ENCODE results near the gene MAGI2. TPM values are rescaled to one million over a fixed set of nuclear protein-coding genes. Genes with fewer than 3 reads are reported as not detected.

Gene MAGI2
- total RNA-seq, 1 donor from 2014 or later, result 64.2 TPM

DNA sequence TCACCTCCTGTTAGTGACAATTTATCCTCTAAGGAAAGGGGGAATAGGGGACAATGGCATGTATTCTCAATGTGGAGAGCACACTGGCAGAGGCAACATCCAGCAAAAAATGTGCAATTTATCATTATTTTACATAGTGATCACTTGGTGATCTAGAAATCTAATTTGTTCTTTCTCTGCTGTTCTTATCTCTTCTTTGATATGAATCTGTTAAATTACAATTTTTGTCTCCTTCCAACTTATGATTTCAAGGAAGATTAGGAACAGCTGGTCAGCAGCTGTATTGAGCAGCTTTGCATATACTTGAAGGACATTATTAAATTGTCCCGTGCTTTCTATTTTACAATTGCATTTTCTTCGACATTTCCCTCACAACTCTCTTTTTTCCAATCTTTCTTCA is 213.1 kb downstream of the MAGI2 start:
- Mint-ChIP-seq H3K4me3 (ENCODE audit: unreplicated experiment) (no peak overlapping the region), H3K36me3 (ENCODE audit: unreplicated experiment) (no peaks in the 10 kb centered on the region), H3K27ac (ENCODE audit: unreplicated experiment) (no peak overlapping the region), H3K4me1 (ENCODE audit: low read depth, unreplicated experiment) (no peaks in the 10 kb centered on the region), H3K9me3 (ENCODE audit: unreplicated experiment) (peaks cover 2% of the 10 kb centered on the region), H3K27me3 (ENCODE audit: unreplicated experiment) (no peaks in the 10 kb centered on the region)
- DNase-seq, result no peak
- TF ChIP-seq, protein P1, sequence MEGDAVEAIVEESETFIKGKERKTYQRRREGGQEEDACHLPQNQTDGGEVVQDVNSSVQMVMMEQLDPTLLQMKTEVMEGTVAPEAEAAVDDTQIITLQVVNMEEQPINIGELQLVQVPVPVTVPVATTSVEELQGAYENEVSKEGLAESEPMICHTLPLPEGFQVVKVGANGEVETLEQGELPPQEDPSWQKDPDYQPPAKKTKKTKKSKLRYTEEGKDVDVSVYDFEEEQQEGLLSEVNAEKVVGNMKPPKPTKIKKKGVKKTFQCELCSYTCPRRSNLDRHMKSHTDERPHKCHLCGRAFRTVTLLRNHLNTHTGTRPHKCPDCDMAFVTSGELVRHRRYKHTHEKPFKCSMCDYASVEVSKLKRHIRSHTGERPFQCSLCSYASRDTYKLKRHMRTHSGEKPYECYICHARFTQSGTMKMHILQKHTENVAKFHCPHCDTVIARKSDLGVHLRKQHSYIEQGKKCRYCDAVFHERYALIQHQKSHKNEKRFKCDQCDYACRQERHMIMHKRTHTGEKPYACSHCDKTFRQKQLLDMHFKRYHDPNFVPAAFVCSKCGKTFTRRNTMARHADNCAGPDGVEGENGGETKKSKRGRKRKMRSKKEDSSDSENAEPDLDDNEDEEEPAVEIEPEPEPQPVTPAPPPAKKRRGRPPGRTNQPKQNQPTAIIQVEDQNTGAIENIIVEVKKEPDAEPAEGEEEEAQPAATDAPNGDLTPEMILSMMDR (IDR thresholded peaks at IDR 0.05; ENCODE audit: partially characterized antibody, unreplicated experiment), result no peak

DNA sequence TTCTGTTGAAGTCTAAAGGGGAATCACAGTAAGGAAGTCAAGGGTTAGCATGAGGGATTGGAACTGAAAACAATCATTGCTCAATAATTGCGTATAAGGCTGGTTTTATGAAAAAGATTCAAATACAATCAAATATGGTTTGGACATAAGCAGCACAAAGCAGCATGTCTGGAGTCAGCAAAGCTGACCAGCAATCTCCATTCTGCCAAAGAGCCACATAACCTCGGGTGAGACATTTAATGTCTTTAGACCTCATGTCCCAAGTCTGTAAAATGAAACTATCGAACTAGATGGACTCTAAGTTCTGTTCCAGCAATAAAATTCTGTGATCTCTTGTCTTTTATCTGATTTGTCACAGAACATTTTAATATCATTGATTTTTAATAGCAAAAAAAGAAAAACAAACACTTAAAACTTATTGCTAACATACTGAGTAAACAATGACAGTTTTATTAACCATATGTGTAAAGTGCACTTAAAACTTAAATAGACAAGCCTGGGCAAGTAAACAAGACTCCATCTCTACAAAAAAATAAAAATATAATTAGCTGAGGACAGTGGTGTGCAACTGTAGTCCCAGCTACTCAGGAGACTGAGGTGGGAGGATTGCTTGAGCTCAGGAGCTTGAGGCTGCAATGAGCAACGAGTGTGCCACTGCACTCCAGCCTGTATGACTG is 217.0 kb downstream of the MAGI2 start:
- TF ChIP-seq, protein P1 (IDR thresholded peaks at IDR 0.05; ENCODE audit: partially characterized antibody, unreplicated experiment), result no peak
- Mint-ChIP-seq H3K27me3 (ENCODE audit: unreplicated experiment) (no peaks in the 10 kb centered on the region), H3K4me1 (ENCODE audit: low read depth, unreplicated experiment) (no peaks in the 10 kb centered on the region), H3K36me3 (ENCODE audit: unreplicated experiment) (no peaks in the 10 kb centered on the region), H3K27ac (ENCODE audit: unreplicated experiment) (no peak overlapping the region), H3K4me3 (ENCODE audit: unreplicated experiment) (no peak overlapping the region), H3K9me3 (ENCODE audit: unreplicated experiment) (no peaks in the 10 kb centered on the region)
- no peak for DNase-seq

DNA sequence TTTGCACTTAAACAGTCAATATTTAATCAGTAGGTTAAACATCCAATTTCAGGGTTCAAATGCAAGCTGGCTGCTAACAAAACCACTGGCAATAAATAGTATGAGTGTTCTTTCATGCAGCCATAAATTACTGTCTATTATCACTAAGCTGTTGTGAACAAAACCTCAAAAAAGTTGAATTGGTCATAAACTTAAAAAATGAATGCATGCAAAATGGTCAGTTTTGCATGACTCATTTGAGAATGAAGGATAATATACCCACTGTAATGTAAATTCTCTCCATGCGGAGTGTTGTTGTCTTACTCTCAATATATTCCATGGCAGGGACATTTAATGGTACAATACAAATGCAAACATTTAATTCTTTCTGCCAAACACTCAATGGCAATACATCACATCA is 226.4 kb downstream of the MAGI2 start:
- Mint-ChIP-seq H3K9me3 (ENCODE audit: unreplicated experiment) (no peaks in the 10 kb centered on the region), H3K4me3 (ENCODE audit: unreplicated experiment) (no peak overlapping the region), H3K27ac (ENCODE audit: unreplicated experiment) (no peak overlapping the region), H3K36me3 (ENCODE audit: unreplicated experiment) (no peaks in the 10 kb centered on the region), H3K4me1 (ENCODE audit: low read depth, unreplicated experiment) (no peaks in the 10 kb centered on the region), H3K27me3 (ENCODE audit: unreplicated experiment) (no peaks in the 10 kb centered on the region)
- no peak for DNase-seq
- TF ChIP-seq, protein P1 (IDR thresholded peaks at IDR 0.05; ENCODE audit: partially characterized antibody, unreplicated experiment), result no peak

DNA sequence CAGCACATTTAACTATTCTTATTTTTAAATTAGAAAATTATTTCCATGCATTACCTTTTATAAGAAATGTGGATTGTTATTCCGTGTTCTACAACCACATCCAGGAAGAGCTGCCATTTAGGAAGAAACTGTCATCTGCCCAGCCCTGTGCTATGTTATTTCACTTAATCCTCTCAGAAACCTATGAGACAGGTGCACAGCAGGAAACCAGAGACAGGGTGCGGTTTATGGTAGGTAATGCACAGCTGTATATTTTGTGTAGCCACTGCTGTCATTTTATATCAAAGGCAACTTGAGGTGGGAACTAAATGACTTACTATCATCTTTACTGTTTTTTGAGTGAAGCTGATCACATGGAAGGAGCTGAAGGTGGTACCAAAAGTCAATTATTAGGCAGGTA is 232.3 kb downstream of the MAGI2 start:
- Mint-ChIP-seq H3K36me3 (ENCODE audit: unreplicated experiment) (no peaks in the 10 kb centered on the region), H3K9me3 (ENCODE audit: unreplicated experiment) (no peaks in the 10 kb centered on the region), H3K4me3 (ENCODE audit: unreplicated experiment) (no peak overlapping the region), H3K27ac (ENCODE audit: unreplicated experiment) (no peak overlapping the region), H3K27me3 (ENCODE audit: unreplicated experiment) (no peaks in the 10 kb centered on the region), H3K4me1 (ENCODE audit: low read depth, unreplicated experiment) (no peaks in the 10 kb centered on the region)
- no peak for DNase-seq
- TF ChIP-seq, protein P1 (IDR thresholded peaks at IDR 0.05; ENCODE audit: partially characterized antibody, unreplicated experiment), result no peak

DNA sequence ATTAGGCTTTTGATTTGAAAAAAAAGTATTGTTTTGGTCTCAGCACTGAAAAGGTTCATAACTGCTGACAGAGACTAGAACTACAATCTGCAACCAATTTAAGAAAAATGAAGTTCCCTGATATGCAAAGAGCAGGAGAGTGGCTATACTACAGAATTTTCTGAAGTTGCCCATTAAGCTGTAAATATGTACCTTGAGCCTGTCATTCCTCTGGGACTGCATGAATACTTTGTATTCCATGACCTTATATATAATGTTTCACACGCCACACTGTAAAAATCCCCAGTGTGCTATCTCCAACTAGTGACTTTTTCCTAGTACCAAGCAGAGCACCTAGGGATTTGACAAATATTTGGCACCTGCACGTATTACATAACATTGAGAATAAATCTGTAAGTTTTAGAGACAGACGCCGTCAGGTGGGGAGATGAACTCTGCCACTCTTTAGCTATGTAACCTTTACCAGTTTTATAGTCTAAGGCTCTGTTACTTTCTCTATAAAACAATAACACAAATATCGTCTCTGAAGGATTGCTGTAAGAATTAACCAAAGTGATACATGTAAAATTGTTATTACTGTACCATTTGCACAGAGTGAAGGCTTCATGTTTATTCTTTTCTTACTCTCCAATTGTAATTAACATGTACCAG is 235.4 kb downstream of the MAGI2 start:
- TF ChIP-seq, protein P1 (IDR thresholded peaks at IDR 0.05; ENCODE audit: partially characterized antibody, unreplicated experiment), result no peak
- DNase-seq, result no peak
- Mint-ChIP-seq H3K4me1 (ENCODE audit: low read depth, unreplicated experiment) (no peaks in the 10 kb centered on the region), H3K27ac (ENCODE audit: unreplicated experiment) (no peak overlapping the region), H3K4me3 (ENCODE audit: unreplicated experiment) (no peak overlapping the region), H3K27me3 (ENCODE audit: unreplicated experiment) (no peaks in the 10 kb centered on the region), H3K9me3 (ENCODE audit: unreplicated experiment) (no peaks in the 10 kb centered on the region), H3K36me3 (ENCODE audit: unreplicated experiment) (no peaks in the 10 kb centered on the region)

All from glutamatergic neuron (in vitro differentiated cells).